ENCODE data around the gene CRIM1.

Gene CRIM1

GRCh38 chr2:36528766-36529392 lies 173.3 kb downstream of the CRIM1 start:
- no peak for DNase-seq

GRCh38 chr2:36530178-36530982 lies 174.8 kb downstream of the CRIM1 start:
- DNase-seq: no peak

- DNase-seq: no peak
Measured at GRCh38 chr2:36530983-36531354, 175.4 kb downstream of the CRIM1 start.

DNA sequence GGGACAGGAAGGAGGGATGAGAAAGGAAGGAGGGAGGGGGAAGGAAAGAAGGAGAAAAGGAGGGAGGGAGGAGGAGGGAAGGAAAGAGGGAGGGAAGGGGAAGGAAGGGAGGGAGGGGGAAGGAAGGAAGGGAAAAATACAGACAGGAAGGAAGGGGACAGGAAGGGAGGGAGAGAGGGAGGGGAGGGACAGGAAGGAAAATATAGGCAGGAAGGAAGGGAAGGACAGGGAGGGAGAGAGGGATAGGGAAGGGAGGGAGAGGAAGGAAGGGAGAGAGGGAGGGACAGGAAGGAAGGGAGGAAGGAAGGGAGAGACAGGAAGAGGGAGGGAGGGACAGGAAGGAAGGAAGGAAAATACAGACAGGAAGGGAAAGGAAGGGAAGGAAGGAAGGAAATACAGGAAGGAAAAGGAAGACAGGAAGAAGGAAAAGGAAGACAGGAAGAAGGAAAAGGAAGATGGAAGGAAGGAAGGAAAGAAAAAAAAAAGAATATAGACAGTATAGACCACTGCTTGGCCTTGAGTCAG lies 178.8 kb downstream of the CRIM1 start:
- no peak for DNase-seq

- DNase-seq: no peak
Measured at GRCh38 chr2:36535099-36535498, 179.5 kb downstream of the CRIM1 start.

GRCh38 chr2:36536776-36537175 lies 181.2 kb downstream of the CRIM1 start:
- no peak for DNase-seq

DNA sequence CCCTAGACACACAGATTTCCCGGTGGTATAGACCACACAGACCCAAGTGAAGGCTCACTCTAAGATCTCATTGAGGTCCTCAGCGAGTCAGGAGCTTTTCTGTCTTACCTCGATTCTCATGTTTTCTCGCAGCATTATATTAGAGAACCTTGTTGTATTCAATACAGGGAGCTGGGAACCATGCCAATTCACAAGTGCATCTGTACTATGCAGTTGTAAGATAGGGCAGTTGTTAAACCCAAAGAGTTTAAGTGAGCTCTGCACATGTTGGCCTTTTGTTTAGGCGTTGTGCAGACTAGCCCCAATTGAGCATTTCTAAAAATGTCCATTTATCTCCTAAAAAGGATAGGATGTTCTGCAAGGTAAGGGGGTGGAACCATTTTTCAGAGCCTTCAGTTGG lies 182.8 kb downstream of the CRIM1 start:
- DNase-seq: no peak

- DNase-seq: no peak
Measured at GRCh38 chr2:36539631-36540030, 184.1 kb downstream of the CRIM1 start.

GRCh38 chr2:36540986-36541754 lies 185.6 kb downstream of the CRIM1 start:
- no peak for DNase-seq

- no peak for DNase-seq
Measured at GRCh38 chr2:36541891-36542595, 186.5 kb downstream of the CRIM1 start.

DNA sequence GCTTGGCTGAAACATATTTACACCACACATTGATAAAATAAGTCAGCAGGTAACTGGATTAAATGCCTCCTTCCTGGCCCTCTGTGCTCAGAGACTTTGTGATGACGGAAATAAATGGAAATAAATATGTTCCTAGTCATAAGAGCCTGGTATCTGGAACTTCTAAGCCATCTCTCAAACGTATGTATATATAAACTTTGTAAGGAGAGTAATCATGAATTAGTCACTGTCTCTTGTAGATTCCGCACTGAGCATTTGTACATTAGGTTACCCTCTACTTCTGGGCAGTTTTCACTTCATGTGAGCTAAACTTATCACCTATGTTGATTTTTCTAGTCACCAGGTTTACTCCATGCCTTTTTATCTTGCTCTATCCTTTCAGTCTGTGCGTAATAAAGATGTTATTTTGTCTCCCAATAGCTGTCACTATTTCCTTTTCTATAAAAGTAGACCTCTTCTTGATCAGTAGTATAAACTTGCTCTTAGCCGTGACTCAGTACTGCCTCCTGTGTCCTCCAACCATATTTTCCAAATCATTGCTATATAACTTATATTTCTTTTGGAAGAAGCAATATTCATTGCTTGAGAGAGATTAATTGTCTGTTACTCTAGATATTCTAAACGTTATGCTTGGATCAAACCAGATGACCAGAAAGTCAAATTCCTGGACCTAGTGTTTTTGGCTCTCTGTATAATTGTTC lies 189.2 kb downstream of the CRIM1 start:
- no peak for DNase-seq

DNA sequence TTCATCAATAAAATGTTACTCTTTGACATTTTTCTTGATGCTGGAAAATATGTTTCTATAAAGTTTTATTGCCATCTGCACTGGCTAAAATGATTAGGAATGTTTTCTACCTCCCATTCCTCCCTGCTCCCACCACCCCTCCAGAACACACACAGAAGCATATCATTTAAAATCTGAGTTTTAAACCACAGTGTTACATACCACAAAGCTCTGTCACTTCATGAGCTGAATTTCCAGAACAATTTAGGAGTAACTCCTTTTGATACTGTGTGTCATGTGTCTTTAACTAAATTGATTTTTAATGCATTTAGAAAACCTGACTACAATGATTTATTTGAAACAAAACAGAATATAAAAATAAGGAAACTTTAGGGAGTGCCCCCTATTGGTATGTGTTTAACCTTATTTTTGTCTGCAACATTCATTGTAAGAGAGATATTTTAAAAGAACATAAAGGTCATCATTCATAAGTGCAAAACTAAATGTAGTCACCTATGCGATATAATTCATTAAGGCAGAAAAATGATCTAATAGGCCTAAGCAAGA lies 190.4 kb downstream of the CRIM1 start:
- DNase-seq: no peak

DNA sequence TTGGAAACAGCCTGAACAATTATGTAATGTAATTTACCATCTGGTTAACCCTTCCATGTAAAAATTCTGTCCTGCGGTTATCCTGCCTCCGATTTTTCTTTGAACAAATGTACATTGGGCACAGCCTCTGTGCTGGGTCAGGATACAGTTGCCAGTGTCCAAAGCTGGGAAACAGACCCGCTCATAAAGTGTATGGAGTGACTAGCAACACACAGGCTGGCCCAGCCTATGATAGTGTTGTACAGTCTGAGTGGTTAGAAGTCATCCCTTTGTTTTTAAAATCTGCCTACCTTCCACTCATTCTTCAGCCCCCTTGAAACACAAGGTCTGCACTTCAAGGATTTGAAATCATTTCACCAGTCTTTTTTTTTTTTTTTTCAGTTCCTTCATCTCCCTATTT lies 192.3 kb downstream of the CRIM1 start:
- no peak for DNase-seq

- no peak for DNase-seq
Measured at GRCh38 chr2:36549165-36549574, 193.6 kb downstream of the CRIM1 start.

DNA sequence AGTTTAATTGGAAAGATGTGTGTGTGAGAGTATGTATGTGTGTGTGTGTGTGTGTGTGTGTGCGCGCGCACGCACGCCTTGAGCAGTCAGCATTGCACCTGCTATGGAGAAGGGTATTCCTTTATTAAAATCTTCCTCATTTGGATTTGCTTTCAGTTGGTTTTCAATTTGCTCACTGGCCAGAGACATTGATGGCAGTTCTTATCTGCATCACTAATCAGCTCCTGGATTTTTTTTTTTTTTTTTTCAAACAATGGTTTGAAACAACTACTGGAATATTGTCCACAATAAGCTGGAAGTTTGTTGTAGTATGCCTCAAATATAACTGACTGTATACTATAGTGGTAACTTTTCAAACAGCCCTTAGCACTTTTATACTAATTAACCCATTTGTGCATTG lies 194.4 kb downstream of the CRIM1 start:
- DNase-seq: no peak

DNA sequence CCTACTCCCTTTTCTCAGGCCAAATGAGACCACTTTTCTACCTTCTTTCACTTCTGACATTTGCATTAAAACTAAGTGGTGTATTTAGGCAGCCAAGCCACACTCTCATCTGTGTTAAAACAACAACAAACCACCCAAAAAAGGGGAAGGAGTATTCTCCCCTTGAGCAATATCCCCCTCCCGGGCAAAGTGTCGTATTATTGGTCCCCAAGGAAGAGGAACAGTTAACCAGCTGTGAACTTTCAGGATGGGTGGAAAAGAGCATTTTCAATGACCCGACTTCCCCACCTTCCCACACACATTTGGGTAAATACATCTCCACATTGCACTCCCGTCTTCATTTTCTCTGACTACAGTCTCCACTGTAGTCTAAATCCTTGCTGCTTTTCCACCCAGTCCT lies 198.1 kb downstream of the CRIM1 start:
- DNase-seq: no peak

- no peak for DNase-seq
Measured at GRCh38 chr2:36554531-36554930, 199.0 kb downstream of the CRIM1 start.

- no peak for DNase-seq
Measured at GRCh38 chr2:36555789-36556188, 200.2 kb downstream of the CRIM1 start.

DNA sequence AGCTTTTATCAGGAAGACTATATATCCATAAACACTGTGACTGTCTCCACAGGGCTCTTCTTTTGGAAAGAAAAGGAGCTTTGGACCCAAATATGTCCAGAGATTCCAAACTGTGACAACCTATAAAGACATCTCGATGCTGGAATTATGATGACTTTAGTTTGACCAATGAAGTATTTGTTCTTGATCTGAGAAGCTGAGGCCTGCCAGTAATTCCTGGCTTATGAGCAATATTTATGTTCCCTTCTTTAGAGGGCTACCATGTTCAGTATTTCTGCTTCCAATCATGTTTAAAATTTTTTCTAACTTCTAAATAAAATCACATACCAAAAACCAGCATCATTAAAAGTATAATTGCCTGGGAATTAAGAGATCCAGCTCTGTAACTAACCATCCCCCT lies 201.3 kb downstream of the CRIM1 start:
- no peak for DNase-seq

DNA sequence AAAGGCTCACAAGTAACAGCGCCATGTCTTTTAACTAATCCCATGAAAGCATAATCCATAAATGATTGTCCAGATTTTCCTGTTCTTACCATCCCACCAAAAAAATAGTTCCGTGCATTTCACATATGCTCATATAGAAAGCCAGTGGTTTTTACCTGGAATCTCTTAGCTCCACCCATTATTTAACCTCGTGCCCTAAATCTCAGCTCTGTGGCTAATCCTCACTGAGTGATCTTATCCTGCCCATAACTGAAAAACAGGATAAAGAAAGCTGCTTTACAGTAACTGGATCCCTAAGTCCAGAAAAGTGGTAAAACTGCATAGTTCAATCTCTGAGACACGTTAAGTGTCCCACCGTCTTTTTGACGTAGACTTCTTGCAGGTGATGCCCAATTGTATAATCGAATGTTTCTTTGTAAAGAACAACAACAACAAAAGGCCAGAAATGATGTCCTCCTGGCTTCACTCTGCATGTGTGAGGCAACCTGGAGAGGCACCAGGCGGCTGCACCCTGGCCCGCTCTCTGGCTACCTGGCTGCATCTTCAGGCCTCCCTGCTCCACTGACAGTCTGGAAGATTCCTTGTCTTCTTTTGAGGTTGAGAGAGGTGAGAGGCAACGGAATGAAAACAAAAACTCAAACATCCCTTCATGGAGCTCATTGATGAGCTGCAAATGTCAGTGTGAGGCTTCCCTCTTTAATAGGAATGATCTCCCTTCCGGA lies 203.8 kb downstream of the CRIM1 start:
- DNase-seq: no peak

- no peak for DNase-seq
Measured at GRCh38 chr2:36560726-36561125, 205.1 kb downstream of the CRIM1 start.
